GM23248 (cell line): Measurements from ENCODE around the gene SLC28A3.

ENCODE experiments used
- EZH2 ChIP-seq: fragments of 200-600 bp; sonication (generic); IDR thresholded peaks from 2 replicates; pipeline ENCODE4 v1.6.1; 2018; ENCODE audit warnings: antibody characterized with exemption, mild to moderate bottlenecking; ENCODE audit not compliant: insufficient read depth, poor library complexity, severe bottlenecking
- EZH2phosphoT487 ChIP-seq: fragments of 200-600 bp; sonication (generic); IDR thresholded peaks from 2 replicates; pipeline ENCODE4 v1.6.1; 2018; ENCODE audit warnings: antibody characterized with exemption, moderate library complexity, mild to moderate bottlenecking, low read depth; ENCODE audit not compliant: insufficient read depth

- TF ChIP-seq EZH2phosphoT487: no peak
- no peak for TF ChIP-seq EZH2
Observed at GRCh38 chr9:84276741-84277140, 63.8 kb downstream of the SLC28A3 start.
